IPS DF 19.7 (cell line): Measurements from ENCODE around the gene ZNHIT2.
"Not testable (repeated sequence)": the region's sequence is repeated elsewhere in the genome, so short reads cannot be mapped to it uniquely, and the experiment has no call there.

ENCODE experiments used
- DNase-seq: peaks from one replicate; pipeline ENCODE4 v3.0.0-alpha.2; 2013; ENCODE audit warnings: low read depth, low spot score

Gene ZNHIT2

DNA sequence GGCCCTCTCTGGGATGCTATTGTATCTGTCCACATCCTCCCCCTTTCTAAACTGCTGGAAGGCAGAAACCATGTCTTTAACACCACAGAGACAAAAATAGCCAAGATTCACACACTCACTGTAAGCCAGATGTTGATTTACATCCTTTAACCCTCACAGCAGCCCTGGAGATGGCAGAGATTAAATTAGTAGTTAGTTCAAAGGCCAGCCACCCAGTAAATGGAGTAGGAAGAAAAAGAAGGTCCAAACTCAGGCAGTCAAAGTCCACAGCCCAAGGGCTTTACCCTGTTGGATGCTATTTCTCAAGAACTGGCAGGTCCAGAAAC is 2.1 kb upstream of the ZNHIT2 start:
- DNase-seq = no peak

DNA sequence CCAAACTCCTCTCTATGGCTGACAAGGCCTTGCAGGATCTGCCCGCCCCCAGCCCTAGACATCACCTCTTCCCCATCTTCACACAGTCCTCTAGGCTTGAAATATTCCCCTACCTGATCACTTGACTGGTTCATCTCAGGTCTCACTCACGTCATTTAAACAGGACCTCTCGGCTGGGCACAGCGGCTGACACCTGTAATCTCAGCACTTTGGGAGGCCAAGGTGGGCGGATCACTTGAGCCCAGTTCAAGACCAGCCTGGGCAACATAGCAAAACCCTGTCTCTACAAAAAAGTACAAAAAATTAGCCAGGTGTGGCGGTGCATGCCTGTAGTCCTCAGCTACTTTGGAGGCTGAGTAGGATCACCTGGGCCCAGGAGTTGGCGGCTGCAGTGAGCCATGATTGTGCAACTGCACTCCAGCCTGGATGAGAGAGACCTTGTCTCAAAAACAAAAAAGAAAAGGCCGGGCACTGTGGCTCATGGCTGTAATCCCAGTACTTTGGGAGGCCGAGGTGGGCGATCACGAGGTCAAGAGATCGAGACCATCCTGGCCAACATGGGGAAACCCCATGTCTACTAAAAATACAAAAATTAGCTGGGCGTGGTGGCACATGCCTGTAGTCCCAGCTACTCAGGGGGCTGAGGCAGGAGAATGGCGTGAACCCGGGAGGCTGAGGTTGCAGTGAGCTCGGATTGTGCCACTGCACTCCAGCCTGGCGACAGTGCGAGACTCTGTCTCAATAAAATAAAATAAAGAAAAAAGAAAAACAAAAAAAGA is 1.6 kb upstream of the ZNHIT2 start:
- DNase-seq = not testable (repeated sequence)

DNA sequence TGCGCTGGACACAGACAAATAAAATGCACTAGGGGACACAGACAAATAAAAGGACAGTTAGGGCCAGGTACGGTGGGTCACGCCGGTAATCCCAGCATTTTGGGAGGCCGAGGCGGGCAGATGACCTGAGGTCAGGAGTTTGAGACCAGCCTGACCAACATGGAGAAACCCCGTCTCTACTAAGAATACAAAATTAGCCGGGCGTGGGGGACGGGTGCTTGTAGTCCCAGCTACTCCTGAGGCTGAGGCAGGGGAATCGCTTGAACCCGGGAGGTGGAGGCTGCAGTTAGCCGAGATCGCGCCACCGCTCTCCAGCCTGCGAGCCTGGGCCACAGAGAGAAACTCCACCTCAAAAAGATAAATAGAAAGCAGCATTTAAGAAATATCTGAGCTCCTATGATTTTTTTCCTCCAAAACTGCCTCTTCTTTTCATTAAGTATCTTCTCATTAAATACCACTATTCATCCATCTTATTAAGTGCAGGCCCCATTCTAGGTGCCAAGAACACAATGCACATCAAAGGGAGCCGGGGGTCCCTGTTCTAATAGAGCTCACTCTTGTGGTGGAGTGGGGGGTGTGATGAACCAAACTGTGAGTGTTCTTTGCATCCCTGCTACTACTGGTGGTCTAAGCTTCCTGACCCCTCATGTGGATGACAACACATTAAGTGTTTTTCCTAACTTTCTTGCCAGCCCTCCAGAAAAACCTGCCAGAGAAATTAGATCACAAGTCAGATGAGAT is 766 bp upstream of the ZNHIT2 start:
- DNase-seq = no peak

DNA sequence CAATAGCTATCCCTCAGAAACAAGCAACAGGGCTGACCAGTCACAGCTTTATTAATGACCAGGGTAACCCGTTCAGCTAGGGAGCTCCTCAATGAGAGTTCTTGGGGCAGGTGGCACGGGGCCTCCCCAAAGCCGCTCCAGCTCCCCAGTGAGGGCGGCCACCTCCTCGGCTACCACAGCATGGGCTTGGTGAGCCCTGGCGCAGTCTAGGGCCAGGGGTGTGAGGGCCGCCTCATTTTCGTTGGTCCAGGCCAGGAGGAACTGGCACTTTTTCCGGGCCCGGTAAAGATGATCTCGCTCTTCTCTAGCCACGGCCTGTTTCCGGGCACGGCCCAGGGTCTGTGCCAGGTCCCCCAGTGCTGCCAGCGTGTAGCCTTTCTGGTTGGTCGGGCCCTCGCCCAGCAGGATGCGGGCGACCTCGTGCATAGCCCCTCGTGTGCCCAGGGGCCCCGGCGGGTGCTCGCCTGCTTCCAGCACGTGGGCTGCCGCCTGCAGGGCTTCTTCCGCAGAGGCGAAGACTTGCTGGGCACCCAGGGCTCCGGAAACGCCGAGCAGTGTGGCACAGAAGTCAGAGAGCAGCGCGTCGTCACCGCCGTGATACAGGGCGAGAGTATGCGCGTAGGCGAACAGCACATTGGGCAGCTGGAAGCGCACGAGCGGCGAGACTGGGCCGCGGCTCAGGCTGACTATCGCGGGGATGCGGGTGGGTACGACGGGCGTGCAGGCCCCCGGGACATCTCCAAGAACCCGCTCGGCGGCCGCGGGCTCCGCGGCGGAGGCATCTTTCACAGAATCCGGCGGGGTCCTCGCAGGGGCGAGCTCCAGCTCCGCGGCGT is 913 bp downstream of the ZNHIT2 start:
- DNase-seq = no peak

DNA sequence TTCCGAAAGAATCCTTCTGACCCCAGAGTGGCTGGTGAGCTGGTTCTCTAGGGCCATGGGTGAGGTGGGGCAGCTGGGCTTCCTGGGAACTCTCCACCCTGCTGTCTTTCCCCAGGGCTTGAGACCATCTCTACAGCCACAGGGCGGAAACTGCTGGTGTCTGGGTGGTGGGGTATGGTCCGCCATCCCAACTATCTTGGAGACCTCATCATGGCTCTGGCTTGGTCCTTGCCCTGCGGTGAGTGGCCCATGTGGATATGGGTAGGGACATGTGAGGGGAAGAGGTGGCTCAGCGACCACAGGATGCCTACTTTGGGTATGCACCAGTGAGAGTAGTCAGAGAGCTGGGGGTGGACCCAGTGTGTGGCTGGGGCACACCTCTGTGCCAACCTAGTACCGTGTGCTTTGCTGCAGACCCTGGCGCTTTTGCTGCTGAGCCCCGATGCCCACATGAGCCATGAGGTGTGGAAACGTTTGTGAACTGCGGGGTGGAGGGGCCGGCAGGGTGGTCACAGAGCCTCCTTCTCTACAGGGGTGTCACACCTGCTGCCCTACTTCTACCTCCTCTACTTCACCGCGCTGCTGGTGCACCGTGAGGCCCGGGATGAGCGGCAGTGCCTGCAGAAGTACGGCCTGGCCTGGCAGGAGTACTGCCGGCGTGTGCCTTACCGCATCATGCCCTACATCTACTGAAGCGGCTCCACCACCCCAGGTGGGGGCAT is 2.0 kb downstream of the ZNHIT2 start:
- DNase-seq = no peak

DNA sequence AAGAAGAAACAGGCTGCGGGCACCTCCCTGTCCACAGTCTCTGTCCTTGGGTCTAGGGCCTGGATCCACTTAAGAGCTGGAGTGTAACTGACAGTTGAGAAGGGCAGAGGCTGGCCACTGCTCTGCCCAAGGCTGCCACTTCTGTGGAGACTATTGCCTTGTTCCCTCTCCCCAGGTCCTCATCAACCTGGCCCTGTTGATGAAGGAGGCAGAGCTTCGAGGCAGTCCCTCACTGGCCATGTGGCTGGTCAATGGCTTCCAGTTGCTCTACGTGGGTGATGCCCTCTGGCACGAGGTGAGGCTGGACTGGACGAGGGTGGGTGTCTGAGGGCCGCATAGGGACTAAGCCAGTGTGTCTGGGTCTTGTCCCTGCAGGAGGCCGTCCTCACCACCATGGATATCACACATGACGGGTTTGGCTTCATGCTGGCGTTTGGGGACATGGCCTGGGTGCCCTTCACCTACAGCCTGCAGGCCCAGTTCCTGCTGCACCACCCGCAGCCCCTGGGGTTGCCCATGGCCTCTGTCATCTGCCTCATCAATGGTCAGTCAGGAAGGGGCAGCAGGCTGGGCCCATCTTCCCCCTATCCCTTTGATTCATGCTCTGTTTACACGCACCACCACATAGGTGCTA is 2.8 kb downstream of the ZNHIT2 start:
- DNase-seq = no peak

DNA sequence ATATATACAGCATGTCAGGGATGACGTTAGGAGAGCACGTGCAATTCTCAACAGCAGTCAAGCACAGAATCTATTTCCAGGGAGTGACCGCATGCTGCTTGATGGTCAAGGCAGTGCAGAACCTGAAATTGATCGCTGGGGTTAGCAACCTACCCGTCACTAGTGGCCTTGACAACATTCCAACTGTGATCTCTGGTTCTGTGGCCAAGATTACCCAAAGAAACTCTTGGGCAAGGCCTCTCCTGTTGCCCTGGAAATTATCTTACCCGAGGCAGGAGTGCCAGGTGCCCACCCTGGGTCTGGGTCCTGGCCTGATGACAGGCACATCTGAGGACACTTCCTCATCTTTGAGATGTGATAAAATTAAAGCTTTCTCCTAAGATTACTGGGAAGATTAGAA is 3.7 kb downstream of the ZNHIT2 start:
- no peak for DNase-seq

DNA sequence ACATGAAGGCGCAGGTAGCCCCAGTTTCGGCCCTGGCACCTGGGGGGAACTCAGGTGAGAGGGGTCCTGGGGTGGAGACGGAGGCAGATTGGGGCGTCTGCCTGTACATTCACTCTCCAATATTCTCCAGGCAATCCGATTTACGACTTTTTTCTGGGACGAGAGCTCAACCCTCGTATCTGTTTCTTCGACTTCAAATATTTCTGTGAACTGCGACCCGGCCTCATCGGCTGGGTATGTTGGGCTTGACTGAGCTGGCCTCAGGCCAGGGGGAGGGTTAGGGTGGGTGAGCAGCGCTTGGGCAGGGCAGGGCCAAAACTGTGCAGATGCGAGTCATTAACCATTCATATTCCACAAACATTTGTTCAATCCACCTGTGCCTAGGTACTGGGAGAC is 4.1 kb downstream of the ZNHIT2 start:
- no peak for DNase-seq

DNA sequence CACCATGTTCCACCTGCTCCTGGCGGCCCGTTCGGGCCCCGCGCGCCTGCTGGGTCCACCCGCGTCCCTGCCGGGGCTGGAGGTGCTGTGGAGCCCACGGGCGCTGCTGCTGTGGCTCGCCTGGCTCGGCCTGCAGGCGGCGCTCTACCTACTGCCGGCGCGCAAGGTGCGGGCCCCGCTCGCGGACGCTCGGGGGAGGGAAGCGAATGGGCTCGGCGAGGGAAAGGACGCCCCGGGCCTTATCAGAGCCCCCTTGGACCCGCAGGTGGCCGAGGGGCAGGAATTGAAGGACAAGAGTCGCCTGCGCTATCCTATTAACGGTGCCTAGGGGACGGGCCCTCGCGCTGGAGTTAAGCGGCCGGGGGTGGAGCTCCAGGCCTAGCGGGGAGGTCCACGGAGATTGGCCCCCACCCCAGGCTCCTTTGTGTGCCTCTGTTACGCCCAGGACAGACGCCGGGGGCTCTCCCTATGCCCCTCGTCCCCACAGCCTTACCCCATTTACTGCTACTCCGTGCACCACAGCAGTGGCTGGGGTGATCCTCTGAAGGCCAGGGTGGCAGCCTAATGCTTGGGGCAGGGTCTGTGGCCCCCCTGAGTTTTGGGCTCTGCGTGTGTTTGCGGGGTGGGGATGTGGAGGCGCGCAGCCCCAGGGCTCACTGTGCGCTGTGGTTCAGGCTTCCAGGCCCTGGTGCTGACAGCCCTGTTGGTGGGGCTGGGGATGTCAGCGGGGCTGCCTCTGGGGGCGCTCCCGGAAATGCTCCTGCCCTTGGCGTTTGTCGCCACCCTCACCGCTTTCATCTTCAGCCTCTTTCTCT is 4.7 kb downstream of the ZNHIT2 start:
- no peak for DNase-seq

DNA sequence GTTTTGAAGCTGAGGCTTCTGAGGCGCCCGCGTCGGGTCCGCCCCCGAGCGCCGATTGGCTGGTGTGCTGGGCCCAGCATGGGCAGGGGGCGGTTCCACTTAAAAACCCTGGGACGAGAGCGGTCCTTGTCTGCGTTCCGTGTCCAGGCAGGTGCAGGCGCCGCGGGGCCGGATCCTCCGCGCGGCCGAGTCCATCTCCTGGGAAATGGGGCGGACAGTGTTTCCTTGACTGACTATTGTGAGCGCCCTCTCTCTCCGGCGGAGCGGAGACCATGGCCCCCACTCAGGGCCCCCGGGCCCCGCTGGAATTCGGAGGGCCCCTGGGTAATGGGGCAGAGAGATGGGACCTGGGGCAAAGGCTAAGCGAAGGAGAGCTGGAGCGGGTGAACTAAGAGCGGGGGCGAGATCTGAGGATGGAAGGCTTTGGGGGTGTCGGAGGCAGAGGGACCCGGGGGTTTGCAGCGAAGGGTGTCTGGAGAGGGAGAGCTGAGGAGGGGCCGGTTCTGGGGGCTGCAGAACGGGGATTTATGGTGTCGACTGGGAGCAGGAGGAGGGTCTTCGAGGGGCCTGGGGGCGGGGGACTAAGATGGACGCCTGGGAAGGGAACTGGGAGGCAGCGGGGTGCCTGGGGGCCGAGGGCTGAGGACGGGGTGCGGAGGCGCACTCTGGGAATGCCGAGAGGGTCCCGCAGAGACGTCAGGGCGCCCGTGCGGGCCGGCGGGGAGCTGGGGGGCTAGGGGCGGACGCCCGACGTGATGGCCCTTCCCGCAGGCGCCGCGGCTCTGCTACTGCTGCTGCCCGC is 5.6 kb downstream of the ZNHIT2 start, which contains the start of gene TM7SF2:
TSS of gene TM7SF2 (plus strand) at position 129 of the 802 bp plus-strand sequence. CDS start at position 273, 144 bp downstream.
- DNase-seq = no peak

DNA sequence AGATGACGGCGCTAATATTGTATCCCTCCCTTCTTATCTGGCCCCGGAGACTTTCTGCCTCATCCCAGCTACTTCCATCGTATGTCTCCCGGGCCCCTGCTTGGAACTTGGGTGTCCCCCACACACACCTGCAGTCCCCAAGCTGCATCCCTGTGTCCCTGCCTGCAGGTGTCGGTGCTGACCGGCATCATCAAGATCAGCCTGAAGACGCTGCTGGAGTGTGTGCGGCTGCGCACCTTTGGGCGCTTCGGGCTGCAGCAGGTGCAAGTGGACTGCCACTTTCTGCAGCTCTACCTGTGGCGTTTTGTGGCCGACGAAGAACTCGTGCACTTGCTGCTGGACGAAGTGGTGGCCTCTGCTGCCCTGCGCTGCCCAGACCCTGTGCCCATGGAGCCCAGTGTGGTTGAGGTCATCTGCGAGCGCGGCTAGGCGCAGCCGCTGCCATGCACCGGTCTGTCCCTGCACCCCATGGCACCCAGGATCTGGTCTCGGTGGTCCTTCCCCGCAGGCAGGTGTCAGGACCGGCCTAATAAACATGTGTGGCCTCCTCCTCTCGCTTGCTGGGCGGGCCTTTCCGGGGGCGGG is 6.2 kb downstream of the ZNHIT2 start:
- DNase-seq = no peak

DNA sequence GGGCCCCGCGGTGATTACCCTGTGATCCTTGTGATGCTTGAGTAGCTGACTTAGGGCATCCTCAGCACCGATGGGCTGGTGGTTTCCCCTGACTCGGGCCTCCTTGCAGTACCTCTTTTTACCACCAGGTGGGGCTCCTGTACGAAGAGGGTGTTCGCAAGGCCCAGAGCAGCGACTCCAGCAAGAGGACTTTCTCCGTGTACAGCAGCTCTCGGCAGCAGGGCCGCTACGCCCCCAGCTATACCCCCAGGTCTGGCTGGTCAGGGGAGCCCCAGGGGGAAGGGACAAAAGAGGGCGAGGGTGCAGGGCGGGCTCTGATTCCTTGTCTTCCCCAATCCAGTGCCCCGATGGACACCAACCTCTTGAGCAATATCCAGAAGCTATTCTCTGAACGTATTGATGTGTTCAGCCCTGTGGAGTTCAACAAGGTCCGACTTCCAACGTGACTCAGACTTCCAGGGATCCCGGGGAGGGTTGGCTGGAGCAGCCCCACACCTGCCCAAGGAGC is 7.1 kb downstream of the ZNHIT2 start:
- DNase-seq = no peak

DNA sequence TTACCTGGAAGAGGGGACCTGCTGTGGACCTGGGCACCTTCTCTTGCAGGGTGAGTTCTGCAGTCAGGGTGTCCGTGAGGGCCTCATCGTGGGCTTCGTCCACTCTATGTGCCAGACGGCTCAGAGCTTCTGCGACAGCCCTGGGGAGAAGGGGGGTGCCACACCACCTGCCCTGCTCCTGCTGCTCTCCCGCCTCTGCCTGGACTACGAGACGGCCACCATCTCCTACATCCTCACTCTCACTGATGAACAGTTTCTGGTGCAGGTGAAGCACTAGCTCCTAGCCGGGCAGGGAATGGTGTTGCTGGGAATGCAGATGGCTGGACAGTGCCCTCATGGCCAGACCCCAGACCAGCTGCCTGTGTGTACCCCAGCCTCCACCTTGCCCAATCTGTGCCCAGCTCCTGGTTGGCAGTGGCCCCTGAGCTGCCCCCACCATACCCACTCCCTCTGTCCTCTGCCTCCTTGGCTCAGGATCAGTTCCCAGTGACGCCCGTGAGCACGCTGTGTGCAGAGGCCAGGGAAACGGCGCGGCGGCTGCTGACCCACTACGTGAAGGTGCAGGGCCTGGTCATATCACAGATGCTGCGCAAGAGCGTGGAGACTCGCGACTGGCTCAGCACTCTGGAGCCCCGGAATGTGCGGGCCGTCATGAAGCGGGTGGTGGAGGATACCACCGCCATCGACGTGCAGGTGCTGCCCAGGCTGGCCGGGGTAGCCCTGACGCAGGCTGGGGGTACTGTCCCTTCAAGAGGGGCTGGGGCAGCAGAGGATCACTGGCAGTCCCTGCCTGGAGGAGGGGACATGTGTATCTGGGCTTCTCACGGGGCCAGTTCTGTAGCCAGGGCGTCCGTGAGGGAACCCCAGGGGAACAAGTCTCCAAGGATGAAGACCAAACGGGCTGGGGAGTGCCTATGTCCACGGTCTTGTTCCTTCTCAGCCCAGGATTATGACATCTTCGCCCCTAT is 8.0 kb downstream of the ZNHIT2 start:
- DNase-seq = no peak

DNA sequence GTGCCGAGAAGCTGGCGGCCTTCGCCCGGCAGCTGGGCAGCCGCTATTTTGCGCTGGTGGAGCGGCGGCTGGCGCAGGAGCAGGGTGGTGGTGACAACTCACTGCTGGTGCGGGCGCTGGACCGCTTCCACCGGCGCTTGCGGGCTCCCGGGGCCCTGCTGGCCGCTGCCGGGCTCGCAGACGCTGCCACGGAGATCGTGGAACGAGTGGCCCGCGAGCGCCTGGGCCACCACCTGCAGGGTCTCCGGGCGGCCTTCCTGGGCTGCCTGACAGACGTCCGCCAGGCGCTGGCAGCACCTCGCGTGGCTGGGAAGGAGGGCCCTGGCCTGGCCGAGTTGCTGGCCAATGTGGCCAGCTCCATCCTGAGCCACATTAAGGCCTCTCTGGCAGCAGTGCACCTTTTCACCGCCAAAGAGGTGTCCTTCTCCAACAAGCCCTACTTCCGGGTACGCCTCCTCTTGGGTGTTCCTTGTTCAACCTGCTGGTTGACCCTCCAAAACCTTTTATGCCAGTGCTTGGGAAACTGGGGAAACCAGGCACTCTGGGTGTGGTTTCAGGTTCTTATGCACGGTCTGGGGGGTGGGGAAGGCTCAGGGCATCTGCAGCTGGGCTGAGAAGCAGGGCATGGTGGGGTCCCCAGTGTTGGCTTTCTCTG is 8.9 kb downstream of the ZNHIT2 start:
- no peak for DNase-seq

DNA sequence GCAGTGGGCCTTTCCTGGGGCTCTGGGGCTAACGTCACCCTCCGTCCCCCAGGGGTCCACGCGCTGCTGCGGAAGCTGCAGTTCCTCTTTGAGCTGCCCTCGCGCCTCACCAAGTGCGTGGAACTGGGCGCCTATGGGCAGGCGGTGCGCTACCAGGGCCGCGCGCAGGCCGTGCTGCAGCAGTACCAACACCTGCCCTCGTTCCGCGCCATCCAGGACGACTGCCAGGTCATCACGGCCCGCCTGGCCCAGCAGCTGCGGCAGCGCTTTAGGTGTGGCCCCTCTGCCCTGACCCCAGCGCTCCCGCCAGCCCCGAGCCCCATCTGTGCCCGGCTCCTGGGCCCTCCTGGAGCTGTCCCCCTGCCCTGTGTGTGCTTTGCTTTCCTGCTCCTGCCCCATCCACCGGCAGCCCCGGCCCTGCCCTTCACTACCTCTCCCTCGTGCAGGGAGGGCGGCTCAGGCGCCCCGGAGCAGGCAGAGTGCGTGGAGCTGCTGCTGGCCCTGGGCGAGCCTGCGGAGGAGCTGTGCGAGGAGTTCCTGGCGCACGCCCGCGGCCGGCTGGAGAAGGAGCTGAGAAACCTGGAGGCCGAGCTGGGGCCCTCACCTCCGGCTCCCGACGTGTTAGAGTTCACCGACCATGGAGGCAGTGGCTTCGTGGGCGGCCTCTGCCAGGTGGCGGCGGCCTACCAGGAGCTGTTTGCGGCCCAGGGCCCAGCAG is 9.6 kb downstream of the ZNHIT2 start:
- DNase-seq = no peak

DNA sequence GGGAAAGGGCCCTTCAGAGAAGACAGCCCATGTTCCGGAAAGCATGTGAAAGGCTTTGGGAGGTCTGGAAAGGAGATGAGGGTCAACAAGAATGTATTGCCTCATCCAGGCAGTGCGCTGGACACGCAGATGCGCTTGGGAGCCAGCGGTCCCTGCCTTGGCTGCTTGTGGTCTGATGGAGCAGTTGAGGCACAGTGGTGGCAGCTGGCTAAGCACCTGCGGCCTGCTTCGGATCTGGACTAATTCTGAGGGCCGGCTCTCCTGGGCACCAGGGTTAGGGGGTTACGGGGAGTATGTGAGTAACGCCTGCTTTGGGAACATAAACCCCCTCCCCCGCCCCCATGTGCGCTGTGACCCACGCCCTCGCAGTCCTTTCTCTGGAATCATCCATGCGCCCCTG is 10.4 kb downstream of the ZNHIT2 start:
- no peak for DNase-seq

DNA sequence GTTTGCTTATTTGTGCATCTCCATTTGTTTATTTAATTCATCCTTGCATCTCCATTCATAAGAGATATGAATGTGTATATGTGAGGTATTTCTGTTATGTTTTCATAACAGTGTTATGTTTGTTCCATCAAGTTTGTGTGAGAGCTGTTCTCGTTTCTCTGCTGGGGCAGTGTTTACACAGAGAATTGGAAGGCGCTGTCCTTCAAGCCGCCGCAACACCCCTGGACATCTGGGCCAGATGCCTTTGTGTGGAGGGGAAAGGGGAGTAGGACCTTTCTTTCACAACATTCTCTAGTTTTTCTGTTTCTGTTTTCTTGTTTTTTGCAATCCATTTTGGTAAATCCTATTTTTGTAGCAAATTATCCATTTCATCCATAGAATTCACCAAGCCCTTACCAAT is 12.9 kb downstream of the ZNHIT2 start:
- no peak for DNase-seq
